NCI-H1048 (cell line): Measurements from ENCODE around the gene ACVR1B.

Experiments
- DNase-seq: peaks from one replicate; lab custom pipeline; 2025; lab: John Stamatoyannopoulos, UW

The ACVR1B gene

DNA sequence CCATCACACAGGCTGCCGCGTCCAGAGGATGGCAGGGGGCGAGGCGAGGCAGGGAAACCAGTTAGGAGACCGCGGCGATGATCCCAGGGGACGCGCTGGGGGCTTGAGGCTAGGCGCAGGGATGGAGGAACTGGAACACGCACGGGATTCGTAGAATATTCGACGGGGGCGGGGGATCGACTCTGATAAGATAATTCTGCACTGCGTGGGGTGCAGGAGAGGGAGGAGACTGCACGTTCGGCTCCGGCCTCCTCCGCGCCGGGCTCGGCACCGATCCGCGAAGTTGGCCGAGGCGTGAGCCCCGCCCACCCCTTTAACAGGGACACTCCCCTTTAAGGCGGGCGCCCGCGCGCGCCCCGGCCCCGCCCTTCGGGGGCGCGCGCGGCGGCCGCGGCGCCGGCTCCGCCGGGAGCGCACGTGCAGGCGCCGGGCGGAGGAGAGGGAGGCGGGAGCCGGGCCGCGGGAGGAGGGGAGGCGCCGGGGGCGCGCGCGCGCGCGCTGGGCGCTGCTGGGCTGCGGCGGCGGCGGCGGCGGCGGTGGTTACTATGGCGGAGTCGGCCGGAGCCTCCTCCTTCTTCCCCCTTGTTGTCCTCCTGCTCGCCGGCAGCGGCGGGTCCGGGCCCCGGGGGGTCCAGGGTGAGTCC is at the start of gene ACVR1B:
Gene ACVR1B, plus strand, starts transcription at position 501 of the 644 bp plus-strand sequence. Its CDS starts 45 bp downstream, at position 546.
- DNase-seq: peak; percentile 83

DNA sequence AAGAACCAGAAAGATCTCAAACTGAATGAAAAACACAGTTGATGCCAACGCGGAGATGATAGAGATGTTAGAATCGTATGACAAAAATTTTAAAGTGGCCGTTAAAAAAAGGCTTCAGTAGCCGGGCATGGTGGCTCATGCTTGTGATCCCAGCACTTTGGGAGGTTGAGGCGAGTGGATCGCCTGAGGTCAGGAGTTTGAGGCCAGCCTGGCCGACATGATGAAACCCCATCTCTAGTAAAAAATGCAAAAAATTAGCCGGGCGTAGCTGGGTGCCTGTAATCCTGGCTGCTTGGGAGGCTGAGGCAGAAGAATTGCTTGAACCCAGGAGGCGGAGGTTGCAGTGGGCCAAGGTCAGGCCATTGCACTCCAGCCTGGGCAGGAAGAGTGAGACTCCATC is 49.6 kb upstream of the ACVR1B start:
- no peak for DNase-seq

DNA sequence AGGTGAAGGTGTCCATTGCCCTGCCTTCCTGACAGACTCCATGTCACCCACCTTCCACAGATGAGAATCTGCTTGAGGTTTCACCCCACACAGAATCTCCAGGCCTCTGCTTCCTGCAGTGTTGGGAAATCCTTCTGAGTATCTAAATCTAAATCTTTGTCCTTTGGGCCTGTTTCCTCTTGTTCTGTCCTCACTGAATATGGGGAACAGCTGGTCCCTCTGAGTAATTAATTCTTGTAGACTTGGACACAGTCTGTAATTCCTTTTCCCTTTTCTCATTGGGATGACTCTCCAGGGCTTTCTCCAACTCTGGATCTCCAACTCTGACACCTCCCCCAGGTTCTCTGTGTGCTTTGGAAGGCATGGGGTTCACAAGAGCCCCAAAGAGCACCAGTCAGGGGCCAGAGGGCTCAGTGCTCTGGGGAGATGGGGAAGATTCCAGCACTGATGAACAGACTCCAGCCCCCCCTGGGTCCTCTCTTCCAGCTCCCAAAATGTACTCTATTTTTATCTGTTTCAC is 46.5 kb upstream of the ACVR1B start:
- DNase-seq: no peak

DNA sequence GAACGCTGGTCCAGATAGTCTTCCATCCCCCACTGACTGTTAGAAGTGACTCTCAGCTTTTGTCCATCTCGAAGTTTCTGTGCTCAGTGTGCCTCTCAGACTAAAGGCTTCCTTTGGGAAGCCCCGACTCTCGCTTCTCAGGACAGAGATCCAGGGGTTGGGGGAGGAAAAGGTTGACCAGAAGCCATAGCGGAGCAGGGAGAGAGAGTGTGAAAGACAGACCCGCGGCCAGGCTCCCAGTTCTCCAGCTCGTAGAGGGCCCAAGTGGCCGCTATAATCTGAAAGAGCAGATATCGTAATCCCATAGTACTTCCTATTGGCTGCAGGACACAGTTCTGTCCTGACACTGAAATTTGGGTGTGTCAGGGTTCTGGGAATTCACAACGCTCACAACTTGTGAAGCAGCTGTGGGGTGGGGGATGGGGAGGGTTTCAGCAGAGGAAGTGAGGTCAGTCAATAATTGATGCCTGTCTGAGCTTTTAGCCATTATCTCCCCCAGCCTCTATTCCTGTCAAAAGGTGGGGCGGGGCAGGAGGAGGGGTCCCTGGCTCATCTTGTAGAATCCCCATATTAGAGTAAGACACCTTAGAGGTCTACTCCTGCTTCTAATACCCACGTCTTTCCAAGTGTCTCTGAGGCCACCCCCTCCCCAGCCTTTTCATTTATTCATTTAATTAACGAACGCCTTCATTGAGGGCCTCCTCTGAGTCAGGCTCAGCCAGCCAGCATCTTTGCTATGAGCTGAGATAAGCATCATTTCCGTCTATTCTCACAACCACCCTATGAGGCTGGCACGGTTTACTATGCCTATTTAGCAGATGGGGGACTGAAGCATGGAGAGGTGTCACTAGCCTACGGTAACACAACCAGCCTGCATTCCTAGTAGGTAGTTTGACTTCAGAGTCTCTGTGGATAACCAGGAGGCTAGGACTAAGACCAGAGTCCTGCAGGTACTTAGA is 45.7 kb upstream of the ACVR1B start:
- no peak for DNase-seq

DNA sequence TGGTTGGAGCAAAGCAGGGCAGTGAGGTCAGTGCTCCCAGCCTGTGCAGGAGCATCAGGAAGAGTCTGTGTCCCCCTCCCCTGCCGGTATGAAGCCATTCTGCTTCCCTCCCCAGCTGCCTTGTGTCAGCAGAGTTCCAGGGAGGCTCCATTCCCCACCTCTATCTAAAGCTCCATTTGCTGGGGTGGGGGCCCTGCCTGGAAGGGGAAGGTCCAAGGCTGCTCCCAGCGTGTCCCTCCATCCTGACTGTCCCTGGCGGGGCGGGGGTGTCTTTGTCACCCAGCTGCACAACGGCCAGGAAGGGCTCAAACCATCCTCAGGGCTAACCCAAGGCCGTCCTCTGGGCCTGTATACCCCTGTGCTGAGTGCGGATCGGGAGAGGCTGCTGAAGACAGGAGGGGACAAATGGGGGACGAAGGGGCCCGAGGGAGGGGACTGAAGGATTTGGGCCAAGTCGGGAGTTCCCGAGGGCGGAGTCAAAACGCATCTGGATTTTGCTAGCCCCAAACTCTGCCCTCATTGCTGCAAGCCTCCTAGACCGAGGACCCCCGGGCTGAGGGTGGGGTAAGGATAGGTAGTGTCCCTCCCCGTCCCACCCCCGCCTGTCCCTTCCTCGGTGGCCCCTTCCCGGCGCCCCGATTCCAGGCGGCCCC is 44.9 kb upstream of the ACVR1B start:
- DNase-seq: no peak

DNA sequence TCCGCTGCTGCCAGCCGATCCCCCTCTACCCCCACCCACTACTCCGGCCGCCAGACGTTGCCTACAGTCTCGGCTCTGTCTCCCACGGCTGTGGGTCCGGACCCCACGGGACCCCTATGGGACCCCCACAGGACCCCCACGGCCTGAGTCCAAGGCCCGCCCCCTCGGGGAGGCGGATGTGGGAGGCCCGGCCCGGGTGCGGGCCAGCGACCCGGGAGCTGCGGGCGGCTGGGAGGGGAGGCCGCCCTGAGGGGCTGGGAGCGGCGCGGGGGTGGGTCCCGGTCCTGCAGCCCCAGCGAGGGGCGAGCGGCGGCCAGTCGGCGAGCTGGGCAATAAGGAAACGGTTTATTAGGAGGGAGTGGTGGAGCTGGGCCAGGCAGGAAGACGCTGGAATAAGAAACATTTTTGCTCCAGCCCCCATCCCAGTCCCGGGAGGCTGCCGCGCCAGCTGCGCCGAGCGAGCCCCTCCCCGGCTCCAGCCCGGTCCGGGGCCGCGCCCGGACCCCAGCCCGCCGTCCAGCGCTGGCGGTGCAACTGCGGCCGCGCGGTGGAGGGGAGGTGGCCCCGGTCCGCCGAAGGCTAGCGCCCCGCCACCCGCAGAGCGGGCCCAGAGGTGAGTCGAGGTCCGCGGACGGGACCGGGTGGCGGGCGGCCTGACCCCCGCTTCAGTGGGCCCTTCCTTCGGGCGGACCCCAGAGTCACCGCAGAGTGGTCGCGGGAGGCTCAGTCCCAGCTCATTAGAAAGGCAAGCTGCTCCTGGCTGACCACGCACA is 44.2 kb upstream of the ACVR1B start, which contains the start of gene ACVRL1:
Gene ACVRL1, plus strand, starts transcription at position 422 of the 773 bp plus-strand sequence. CDS start 4,971 bp downstream, outside the sequence.
- no peak for DNase-seq

DNA sequence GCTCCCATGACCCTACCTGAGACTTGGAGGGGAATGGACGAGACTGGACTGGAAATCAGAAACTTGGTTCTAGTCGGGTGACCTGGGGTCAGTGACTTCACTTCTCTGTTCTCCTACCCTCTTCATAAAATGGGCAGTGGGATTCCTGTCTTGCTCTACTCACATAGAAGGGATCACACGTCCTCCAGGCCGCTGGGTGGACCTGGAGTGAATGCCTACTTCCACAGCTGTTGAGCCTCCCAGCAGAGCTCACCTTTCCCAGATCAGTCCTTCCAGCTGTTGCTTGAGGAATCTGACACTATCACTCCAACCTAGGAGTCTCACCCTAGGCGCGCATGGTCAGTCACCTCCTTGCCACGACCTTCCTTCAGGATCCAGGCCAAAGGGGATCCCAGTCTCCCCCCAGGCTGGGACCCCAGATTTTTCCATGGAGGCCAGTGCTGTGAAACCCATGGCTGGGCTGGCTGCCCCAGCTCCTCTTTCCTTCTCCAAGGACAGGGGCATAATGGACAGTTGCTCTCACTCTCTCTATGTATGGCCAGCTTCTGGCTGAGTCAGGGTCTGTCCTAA is 43.6 kb upstream of the ACVR1B start:
- DNase-seq: no peak

DNA sequence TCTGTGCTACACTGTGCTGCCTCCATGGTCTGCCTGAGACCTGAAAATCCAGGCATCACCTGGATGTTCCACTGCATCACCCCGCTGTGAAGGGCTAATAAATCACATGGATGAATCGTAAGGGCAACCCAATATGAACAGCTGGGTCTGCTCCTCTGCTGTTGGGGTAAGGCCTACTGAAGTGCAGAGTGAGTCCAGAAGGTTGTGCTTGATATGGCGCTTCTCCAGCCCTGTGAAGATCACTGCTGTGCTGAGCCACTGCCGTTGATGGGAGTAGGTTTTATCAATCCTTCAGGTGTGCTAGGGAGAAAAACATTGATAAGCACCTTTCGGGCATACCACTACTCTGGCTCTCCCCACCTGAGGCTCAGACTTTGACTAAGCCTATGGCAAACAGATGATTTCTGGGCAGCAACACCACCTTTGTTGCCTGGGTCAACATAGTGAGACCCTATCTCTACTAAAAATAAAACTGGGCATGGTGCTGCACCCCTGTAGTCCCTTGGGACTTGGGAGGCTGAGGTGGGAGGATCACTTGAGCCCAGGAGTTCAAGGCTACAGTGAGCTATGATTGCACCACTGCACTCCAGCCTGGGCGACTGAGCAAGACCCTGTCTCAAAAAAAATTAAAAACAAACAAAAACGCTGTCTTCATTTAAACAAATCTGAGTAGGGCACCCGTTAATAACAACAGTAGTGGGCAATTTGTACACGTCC is 42.5 kb upstream of the ACVR1B start:
- no peak for DNase-seq

DNA sequence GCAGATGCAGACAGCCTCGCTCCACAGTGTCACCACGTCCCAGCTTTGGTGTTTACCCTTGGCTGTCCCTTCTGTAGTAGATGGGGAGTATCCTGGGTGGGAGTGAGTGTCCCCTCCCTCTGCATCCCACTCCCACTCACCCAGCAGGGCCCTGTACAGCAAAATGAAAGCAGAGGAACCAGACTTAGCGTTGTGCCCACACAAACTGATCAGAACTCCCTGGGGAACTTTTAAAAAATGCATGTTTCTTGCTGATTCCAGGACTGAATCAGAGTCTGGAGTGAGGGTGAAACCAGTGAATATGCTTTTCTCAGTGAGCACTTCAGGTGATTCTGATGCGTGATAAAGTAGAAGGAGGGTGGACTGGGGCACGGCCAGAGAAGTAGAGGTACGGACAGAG is 41.3 kb upstream of the ACVR1B start:
- no peak for DNase-seq

DNA sequence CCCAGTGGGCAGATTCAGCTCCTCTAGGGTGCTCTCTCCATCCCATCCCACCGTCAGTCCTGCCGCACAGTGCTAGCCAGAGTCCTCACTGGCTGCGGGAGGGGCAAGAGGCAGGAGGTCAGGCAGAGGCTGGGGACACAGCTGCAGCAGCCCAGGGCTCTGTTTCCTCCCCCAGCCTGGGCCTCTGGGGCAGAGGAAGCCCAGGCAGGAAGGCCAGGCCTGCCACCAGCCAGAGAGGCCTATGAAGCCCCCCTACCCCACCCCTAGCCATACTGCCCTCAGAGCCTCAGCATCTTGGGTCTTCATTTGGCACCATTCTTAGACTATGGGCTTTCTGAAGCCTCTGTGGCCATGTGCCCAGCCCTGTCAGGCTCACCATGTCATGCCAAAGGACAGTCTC is 40.8 kb upstream of the ACVR1B start:
- no peak for DNase-seq

DNA sequence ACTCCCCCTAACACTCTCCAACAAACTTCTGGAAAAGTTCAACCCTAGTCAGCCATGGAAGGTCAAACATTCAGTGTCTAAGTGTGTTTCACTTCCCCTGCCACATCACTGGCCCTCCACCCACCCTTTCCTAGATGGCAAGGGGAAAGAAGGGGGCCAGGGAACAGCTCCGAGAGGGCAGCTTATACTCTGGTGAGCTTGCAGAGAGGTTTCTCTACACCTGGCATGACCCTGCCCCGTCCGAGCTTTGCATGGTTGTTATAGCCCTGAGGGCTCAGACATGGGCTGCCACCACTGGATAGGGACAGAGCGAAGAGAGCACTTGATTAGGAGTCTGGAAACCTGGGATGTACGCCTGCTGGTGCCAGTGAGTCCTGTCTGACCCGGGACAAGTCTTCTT is 40.2 kb upstream of the ACVR1B start:
- DNase-seq: no peak

DNA sequence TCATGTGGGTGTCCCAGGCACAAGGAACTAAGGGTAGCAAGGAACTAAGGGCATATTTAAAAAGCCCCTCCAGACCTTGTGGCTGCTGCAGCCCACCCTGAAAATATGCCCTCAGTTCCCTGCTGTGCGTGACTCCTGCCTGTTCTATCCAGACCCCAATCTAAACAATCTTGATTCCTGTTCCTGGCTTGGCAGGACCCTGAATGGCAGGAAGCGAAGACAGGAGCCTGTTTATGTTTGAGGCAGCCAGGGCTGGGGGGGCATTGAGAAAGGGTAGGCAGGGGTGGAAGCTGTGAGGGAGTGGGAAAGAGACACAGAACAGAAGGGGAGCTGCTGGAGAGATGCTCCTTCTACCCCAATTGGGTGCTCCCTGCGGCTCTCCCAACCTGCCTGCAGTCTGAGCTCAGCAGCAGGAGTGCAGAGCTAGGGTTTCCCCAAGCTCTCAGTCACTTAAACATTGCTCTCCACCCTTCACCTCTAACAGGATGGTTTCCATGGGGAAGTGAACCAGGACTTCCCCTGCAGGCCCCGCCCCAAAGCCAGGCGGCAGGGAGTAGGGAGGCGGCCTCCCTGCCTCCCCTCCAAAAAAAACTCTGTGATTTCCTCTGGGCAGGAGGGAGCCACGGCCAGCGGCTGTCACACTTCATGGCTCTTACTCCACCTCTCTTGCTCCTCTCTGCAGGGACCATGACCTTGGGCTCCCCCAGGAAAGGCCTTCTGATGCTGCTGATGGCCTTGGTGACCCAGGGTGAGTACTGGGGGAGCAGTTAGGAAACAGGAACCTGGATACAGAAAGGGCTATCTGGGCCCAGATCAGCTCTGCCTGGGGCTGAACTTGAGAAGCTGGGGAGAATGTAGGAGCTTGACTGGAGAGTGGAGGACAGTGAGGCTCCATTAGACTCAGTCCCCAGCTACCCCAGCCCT is 39.4 kb upstream of the ACVR1B start:
- no peak for DNase-seq

DNA sequence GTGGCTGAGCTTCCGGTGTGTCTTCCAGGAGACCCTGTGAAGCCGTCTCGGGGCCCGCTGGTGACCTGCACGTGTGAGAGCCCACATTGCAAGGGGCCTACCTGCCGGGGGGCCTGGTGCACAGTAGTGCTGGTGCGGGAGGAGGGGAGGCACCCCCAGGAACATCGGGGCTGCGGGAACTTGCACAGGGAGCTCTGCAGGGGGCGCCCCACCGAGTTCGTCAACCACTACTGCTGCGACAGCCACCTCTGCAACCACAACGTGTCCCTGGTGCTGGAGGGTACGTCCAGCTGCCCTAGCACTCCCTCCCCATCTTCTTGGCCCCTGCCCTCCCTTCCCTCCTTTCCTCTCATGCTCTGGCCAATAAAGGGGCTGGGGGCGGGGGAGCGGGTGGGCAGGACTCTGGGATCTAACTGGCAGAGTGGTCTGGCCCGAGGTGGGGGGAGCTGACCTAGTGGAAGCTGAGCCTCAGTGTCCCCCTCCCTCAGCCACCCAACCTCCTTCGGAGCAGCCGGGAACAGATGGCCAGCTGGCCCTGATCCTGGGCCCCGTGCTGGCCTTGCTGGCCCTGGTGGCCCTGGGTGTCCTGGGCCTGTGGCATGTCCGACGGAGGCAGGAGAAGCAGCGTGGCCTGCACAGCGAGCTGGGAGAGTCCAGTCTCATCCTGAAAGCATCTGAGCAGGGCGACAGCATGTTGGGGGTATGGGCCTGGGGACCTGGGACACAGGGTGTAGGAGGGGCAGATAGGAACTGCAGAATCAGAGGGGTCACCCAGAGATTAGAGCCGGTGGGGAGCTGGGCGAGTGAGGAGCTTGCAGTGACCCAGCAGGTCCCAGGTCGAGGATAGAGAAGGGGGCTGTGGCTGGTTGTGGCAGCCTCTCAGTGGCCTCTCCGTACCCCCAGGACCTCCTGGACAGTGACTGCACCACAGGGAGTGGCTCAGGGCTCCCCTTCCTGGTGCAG is 38.1 kb upstream of the ACVR1B start:
- no peak for DNase-seq

DNA sequence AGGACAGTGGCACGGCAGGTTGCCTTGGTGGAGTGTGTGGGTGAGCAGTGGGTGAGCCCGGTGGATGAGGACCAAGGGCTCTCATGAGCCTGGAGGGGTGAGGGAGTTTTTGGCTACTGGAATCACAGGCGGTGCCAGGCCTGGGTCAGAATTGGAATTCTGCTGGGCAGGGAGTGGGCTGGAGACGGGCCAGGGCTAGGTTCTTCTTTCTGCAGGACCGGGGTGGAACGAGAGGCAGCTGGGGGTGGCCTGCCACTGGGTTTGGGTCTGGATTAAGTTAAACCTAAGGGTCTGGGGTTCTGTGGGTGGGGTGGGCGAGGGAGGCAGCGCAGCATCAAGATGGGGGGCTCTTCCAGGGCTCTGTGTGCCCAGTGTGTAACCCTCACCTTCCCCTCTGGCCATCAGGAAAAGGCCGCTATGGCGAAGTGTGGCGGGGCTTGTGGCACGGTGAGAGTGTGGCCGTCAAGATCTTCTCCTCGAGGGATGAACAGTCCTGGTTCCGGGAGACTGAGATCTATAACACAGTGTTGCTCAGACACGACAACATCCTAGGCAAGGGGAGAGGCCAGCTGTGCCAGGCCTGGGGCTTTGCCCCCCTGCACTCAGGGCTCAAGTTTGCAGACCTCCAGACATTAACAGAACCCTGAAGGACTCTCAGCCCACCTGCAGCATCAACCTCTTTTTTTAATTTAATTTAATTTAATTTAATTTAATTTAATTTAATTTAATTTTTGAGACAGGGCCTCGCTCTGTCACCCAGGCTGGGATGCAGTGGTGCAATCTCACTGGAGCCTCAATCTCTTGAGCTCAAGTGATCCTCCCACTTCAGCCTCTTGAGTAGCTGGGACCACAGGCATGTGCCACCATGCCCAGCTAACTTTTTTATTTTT is 37.2 kb upstream of the ACVR1B start:
- no peak for DNase-seq

DNA sequence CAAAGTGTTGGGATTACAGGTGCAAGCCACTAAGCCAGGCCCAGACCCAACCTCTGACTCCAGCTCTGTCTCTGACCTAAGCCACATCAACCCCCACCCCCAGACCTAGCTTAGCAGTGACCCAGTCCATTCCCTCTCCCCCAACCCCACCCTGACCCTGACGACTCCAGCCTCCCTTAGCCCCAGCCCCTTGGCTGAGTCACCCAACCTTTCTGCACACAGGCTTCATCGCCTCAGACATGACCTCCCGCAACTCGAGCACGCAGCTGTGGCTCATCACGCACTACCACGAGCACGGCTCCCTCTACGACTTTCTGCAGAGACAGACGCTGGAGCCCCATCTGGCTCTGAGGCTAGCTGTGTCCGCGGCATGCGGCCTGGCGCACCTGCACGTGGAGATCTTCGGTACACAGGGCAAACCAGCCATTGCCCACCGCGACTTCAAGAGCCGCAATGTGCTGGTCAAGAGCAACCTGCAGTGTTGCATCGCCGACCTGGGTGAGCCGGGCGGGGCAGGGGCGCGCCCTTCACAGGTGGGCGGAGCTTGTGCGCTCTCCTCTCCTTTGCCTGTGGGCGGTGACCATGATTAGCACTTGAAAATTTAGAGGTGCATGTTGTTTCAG is 36.4 kb upstream of the ACVR1B start:
- DNase-seq: no peak

DNA sequence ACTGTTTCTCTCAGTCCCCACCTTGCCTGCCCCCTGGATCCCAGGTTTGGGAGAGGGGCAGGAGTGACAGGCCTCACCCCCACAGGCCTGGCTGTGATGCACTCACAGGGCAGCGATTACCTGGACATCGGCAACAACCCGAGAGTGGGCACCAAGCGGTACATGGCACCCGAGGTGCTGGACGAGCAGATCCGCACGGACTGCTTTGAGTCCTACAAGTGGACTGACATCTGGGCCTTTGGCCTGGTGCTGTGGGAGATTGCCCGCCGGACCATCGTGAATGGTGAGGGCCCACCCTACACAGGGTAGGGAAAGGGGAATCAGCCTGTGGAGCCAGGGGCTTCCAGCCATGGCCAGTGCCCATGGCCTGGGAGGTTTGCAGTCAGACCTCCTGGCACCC is 35.5 kb upstream of the ACVR1B start:
- DNase-seq: no peak

DNA sequence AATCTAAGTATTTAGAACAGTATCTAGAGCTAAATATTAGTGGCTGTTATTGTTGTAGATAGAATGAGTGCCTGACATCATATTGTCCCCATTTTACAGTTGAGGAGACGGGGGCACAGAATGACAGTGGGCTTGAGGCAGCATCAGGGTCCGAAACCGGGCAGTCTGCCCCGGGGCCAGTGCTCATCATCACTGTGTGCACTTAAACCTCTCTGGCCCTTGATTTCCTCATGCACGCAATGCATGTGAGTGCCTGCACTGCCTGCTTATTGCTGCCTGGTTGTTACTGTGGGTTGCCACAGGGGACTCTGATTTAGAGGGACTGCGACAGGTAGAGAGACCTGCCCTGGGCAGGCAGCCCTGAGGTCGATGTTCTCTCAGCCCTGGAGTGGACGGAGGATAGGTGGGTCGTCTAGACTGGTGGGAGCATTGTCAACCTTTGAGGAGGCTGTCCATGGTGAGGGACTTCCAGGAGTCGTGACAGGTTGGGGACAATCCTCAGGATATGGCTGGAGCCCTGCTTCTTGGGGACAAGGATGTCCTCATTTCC is 34.4 kb upstream of the ACVR1B start:
- no peak for DNase-seq
